Mucosa of rectum (tissue), 2 donors: Measurements from ENCODE around the gene EFHC2.

Experiments used
- H3K27ac ChIP-seq, 2 donors: one replicate each; pipeline ENCODE4 v1.7.0; 2013; ENCODE audit warnings: inconsistent platforms in 2 of 2, low read depth in 2 of 2, low read length in 2 of 2
- H3K27me3 ChIP-seq, 2 donors: one replicate each; pipeline ENCODE4 v1.7.0; 2013; ENCODE audit warnings: low read length in 2 of 2; ENCODE audit not compliant: control insufficient read depth in 2 of 2, insufficient read depth in 2 of 2
- H3K36me3 ChIP-seq, 2 donors: one replicate each; pipeline ENCODE4 v1.7.0; 2013; ENCODE audit warnings: low read length in 2 of 2; ENCODE audit not compliant: control insufficient read depth in 2 of 2, insufficient read depth in 2 of 2
- H3K4me1 ChIP-seq, 2 donors: one replicate each; pipeline ENCODE4 v1.7.0; 2013; ENCODE audit warnings: low read length in 2 of 2, mild to moderate bottlenecking in 1 of 2; ENCODE audit not compliant: control insufficient read depth in 2 of 2, insufficient read depth in 2 of 2
- H3K4me3 ChIP-seq, 2 donors: one replicate each; pipeline ENCODE4 v1.7.0; 2013; ENCODE audit warnings: low read length in 2 of 2
- H3K9ac ChIP-seq, 2 donors: one replicate each; pipeline ENCODE4 v1.7.0; 2013; ENCODE audit warnings: low read length in 2 of 2, low read depth in 1 of 2, mild to moderate bottlenecking in 1 of 2
- H3K9me3 ChIP-seq, 2 donors: one replicate each; pipeline ENCODE4 v1.7.0; 2013; ENCODE audit warnings: low read length in 2 of 2; ENCODE audit not compliant: control insufficient read depth in 2 of 2
- donor health status: healthy.
- donor health status: Normal muscosa, but diverticular disease.

Gene EFHC2

DNA sequence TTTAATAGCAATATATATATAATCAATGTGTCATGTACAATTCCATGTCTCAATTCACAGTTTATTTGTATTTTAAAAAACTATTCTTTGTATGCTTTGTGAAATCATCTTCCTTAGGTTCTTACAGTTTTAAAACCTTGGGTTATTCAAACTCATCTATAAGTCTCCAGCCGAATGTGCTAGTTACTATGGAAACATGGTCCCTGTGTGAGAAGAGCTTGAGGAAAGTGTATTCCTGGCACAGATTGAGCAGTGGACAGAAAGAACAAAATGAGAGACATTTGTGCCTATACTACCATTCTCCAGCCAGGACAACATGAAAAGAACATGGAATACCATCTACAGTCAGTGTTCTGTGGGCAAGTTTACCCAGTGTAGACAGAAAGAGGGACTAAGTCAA is 103.4 kb downstream of the EFHC2 start:
- Histone ChIP-seq H3K9ac (no peak overlapping the region), H3K36me3 (no peaks in the 10 kb centered on the region), H3K27ac (no peak overlapping the region), H3K27me3 (peaks cover 0 to 3% of the 10 kb centered on the region in 2 donors), H3K4me1 (no peaks in the 10 kb centered on the region), H3K9me3 (no peaks in the 10 kb centered on the region), H3K4me3 (no peak overlapping the region)

GRCh38 chrX:44239036-44239435 is 104.4 kb downstream of the EFHC2 start:
- no peaks in the 10 kb centered on the region for H3K9me3 ChIP-seq

GRCh38 chrX:44235534-44235933 is 107.9 kb downstream of the EFHC2 start:
- no peaks in the 10 kb centered on the region for H3K27me3 ChIP-seq
- no peak overlapping the region for H3K4me3 ChIP-seq
- H3K36me3 ChIP-seq, result no peaks in the 10 kb centered on the region
- no peak overlapping the region for H3K27ac ChIP-seq
- no peaks in the 10 kb centered on the region for H3K4me1 ChIP-seq
- H3K9me3 ChIP-seq, result no peaks in the 10 kb centered on the region
- no peak overlapping the region for H3K9ac ChIP-seq

More at GRCh38 chrX:44239036-44239435, 104.4 kb downstream of the EFHC2 start:
- Histone ChIP-seq H3K27ac (no peak overlapping the region), H3K4me1 (no peaks in the 10 kb centered on the region), H3K9ac (no peak overlapping the region), H3K4me3 (no peak overlapping the region), H3K36me3 (no peaks in the 10 kb centered on the region), H3K27me3 (peaks cover 0 to 3% of the 10 kb centered on the region in 2 donors)

GRCh38 chrX:44234541-44234940 is 108.9 kb downstream of the EFHC2 start:
- Histone ChIP-seq H3K27me3 (no peaks in the 10 kb centered on the region), H3K9ac (no peak overlapping the region), H3K4me1 (no peaks in the 10 kb centered on the region), H3K9me3 (no peaks in the 10 kb centered on the region), H3K4me3 (no peak overlapping the region), H3K36me3 (no peaks in the 10 kb centered on the region), H3K27ac (no peak overlapping the region)

DNA sequence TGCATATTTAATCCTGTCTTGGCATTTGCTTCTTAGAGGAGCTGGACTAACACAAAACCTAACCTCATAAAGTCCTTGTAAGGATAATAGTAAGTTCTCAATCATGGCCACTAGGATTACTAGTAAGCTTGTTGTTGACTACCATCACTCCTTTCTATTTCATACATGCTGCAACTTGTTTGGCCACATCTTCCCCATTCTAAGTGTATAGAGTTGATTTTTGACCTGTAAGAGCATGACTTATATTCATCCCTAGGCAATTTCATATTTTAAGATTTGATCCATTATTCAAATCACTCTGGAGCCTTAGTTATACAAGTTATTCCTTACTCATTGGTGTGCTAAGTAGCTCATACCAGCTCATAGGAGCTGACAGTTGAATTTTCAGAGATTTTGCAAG is 109.4 kb downstream of the EFHC2 start:
- H3K36me3 ChIP-seq, result no peaks in the 10 kb centered on the region
- no peak overlapping the region for H3K27ac ChIP-seq
- no peaks in the 10 kb centered on the region for H3K9me3 ChIP-seq
- H3K27me3 ChIP-seq, result no peaks in the 10 kb centered on the region
- H3K4me1 ChIP-seq, result no peaks in the 10 kb centered on the region
- H3K9ac ChIP-seq, result no peak overlapping the region
- H3K4me3 ChIP-seq, result no peak overlapping the region

DNA sequence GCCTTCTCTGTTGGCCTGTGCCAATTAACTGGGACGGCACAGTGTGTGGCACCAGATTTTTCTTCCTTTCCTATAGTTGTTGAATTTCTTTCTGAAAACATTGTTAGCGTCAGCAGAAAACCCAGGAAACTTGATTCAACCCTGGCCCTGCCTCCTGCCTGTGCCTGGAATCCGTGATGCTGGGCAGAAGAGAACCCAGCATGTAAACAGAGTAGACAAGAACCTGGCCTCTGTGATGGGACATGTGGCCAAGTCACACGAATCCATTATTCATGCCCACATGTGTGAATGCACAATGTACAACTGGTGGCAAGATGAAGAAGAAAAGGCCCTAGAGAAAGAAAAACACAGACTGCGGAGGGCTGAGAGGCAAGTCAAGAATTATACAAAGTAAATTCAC is 111.4 kb downstream of the EFHC2 start:
- Histone ChIP-seq H3K27ac (no peak overlapping the region), H3K9ac (no peak overlapping the region), H3K27me3 (peaks cover 2% of the 10 kb centered on the region in 2 donors), H3K4me3 (no peak overlapping the region), H3K4me1 (no peaks in the 10 kb centered on the region), H3K9me3 (no peaks in the 10 kb centered on the region), H3K36me3 (no peaks in the 10 kb centered on the region)

DNA sequence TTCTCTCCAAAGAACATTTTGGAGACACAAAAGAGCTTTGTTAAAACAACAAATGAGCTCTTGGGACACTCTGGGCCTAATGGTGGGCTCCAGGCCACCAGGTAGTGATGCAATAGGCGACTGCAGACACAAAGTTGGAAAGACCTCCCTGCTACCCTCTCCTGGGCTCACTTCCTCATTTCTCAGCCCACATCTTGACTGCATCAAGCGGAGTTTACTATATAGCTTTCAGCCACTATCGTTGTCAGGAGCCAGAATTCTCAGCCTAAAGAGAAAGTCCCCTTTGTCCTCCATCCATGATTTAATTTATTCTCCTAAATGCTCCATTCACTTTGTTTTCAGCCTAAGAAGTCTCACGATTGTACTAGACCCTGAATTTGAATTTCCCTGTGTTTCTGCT is 114.9 kb downstream of the EFHC2 start:
- Histone ChIP-seq H3K9ac (no peak overlapping the region), H3K27me3 (peaks cover 2% of the 10 kb centered on the region in 2 donors), H3K4me1 (peaks cover 0 to 11% of the 10 kb centered on the region in 2 donors), H3K4me3 (no peak overlapping the region), H3K36me3 (no peaks in the 10 kb centered on the region), H3K9me3 (no peaks in the 10 kb centered on the region), H3K27ac (no peak overlapping the region)

- Histone ChIP-seq H3K9me3 (no peaks in the 10 kb centered on the region), H3K36me3 (no peaks in the 10 kb centered on the region), H3K27ac (no peak overlapping the region), H3K4me1 (peaks cover 0 to 13% of the 10 kb centered on the region in 2 donors), H3K27me3 (peaks cover 2 to 5% of the 10 kb centered on the region in 2 donors), H3K4me3 (no peak overlapping the region), H3K9ac (no peak overlapping the region)
Observed at GRCh38 chrX:44227991-44228390, 115.5 kb downstream of the EFHC2 start.

DNA sequence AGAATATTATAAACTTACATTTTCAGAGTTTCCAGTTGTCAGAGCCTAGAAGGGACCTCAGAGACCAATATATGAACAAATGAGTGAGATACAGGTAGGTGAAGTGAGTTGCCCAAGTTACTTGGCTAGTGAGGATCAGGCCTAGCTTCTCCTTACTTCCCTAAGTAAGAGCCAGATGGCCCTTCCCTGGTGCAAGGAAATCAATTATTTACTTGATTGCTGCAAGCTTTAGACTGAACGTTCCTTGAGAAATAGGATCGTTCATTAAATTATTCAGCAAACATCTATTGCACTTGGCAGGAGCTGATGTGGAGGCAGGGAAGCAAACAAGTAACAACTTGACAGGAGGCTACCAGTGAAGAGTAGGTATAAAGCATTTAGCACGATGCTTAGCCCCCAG is 117.8 kb downstream of the EFHC2 start:
- H3K4me1 ChIP-seq, result peaks cover 0 to 13% of the 10 kb centered on the region in 2 donors
- no peak overlapping the region for H3K9ac ChIP-seq
- H3K27ac ChIP-seq, result peak overlapping the region; percentile 49 to 61
- H3K36me3 ChIP-seq, result no peaks in the 10 kb centered on the region
- H3K4me3 ChIP-seq, result no peak overlapping the region
- peaks cover 2 to 7% of the 10 kb centered on the region in 2 donors for H3K27me3 ChIP-seq
- H3K9me3 ChIP-seq, result no peaks in the 10 kb centered on the region

GRCh38 chrX:44224760-44225159 is 118.7 kb downstream of the EFHC2 start:
- H3K27ac ChIP-seq, result peak overlapping the region in 1 of 2 donors; percentile 32

GRCh38 chrX:44223150-44223549 is 120.3 kb downstream of the EFHC2 start:
- H3K4me1 ChIP-seq, result peaks cover 0 to 13% of the 10 kb centered on the region in 2 donors
- no peak overlapping the region for H3K9ac ChIP-seq
- H3K36me3 ChIP-seq, result no peaks in the 10 kb centered on the region
- no peaks in the 10 kb centered on the region for H3K9me3 ChIP-seq
- peak overlapping the region in 1 of 2 donors; percentile 2 for H3K27ac ChIP-seq
- peaks cover 0 to 7% of the 10 kb centered on the region in 2 donors for H3K27me3 ChIP-seq
- H3K4me3 ChIP-seq, result no peak overlapping the region

More at GRCh38 chrX:44224760-44225159, 118.7 kb downstream of the EFHC2 start:
- peaks cover 2 to 7% of the 10 kb centered on the region in 2 donors for H3K27me3 ChIP-seq
- peaks cover 0 to 13% of the 10 kb centered on the region in 2 donors for H3K4me1 ChIP-seq
- no peak overlapping the region for H3K4me3 ChIP-seq
- H3K9ac ChIP-seq, result no peak overlapping the region
- H3K9me3 ChIP-seq, result no peaks in the 10 kb centered on the region
- no peaks in the 10 kb centered on the region for H3K36me3 ChIP-seq
